GM12878 (cell line): Measurements from ENCODE around the gene LRRC3.

Experiments
- ATF2 ChIP-seq: IDR thresholded peaks from 2 replicates; pipeline ENCODE4 v1.6.1; 2012; ENCODE audit warnings: low read length, inconsistent platforms
- E2F4 ChIP-seq: IDR thresholded peaks from 2 replicates; pipeline ENCODE4 v1.6.1; 2012; ENCODE audit warnings: low read depth, low read length, improper control_type of control experiment
- EZH2 ChIP-seq: IDR thresholded peaks from 2 replicates; pipeline ENCODE4 v1.6.1; 2012; ENCODE audit warnings: low read depth, mild to moderate bottlenecking, control low read depth, inconsistent platforms, low read length, borderline replicate concordance; ENCODE audit not compliant: control insufficient read depth
- GABPA ChIP-seq: IDR thresholded peaks from 2 replicates; pipeline ENCODE4 v1.6.1; 2014; ENCODE audit warnings: antibody characterized with exemption, low read depth, mild to moderate bottlenecking, inconsistent platforms
- POLR2A ChIP-seq: IDR thresholded peaks from 2 replicates; pipeline ENCODE4 v1.6.1; 2011; ENCODE audit warnings: low read depth, mild to moderate bottlenecking, low read length
- RAD21 ChIP-seq: IDR thresholded peaks from 2 replicates; pipeline ENCODE4 v1.6.1; 2011; ENCODE audit warnings: mild to moderate bottlenecking, low read depth, low read length, moderate library complexity; ENCODE audit not compliant: insufficient read depth
- SP1 ChIP-seq: IDR thresholded peaks from one replicate; pipeline ENCODE4 v1.6.1; 2011; ENCODE audit warnings: low read depth, low read length
- SUZ12 ChIP-seq: fragments of 200-600 bp; sonication (generic); IDR thresholded peaks from one replicate; pipeline ENCODE4 v1.6.1; 2018; ENCODE audit warnings: antibody characterized with exemption, mild to moderate bottlenecking; ENCODE audit not compliant: unreplicated experiment
- TBL1XR1 ChIP-seq: IDR thresholded peaks from 2 replicates; pipeline ENCODE4 v1.6.1; 2012; ENCODE audit warnings: low read depth, low read length, improper control_type of control experiment
- ZBTB33 ChIP-seq: fragments of 450-650 bp; IDR thresholded peaks from 2 replicates; pipeline ENCODE4 v1.6.1; 2017; ENCODE audit warnings: mild to moderate bottlenecking
- TF ChIP-seq, protein P1 (sequence below), 3 experiments: IDR thresholded peaks in 2 of 3; conservative IDR thresholded peaks in 1 of 3; 2 replicates each; pipeline ENCODE4 v1.5.1; 2011; ENCODE audit warnings: low read depth in 3 of 3, low read length in 3 of 3, mild to moderate bottlenecking in 3 of 3, control low read depth in 2 of 3, moderate library complexity in 2 of 3, inconsistent platforms in 1 of 3, mixed read lengths in 1 of 3; ENCODE audit not compliant: control insufficient read depth in 2 of 3, insufficient read depth in 1 of 3; ENCODE audit errors: extremely low read depth in 1 of 3
- TF ChIP-seq, protein P2 (sequence below): IDR thresholded peaks from 2 replicates; pipeline ENCODE4 v1.6.1; 2012; ENCODE audit warnings: low read depth, low read length, improper control_type of control experiment
- TF ChIP-seq, protein P3 (sequence below): IDR thresholded peaks from 2 replicates; pipeline ENCODE4 v1.6.1; 2011; ENCODE audit warnings: borderline replicate concordance, low read depth, mild to moderate bottlenecking, moderate library complexity, mixed read lengths, low read length; ENCODE audit not compliant: insufficient read depth; ENCODE audit errors: extremely low read length

DNA sequence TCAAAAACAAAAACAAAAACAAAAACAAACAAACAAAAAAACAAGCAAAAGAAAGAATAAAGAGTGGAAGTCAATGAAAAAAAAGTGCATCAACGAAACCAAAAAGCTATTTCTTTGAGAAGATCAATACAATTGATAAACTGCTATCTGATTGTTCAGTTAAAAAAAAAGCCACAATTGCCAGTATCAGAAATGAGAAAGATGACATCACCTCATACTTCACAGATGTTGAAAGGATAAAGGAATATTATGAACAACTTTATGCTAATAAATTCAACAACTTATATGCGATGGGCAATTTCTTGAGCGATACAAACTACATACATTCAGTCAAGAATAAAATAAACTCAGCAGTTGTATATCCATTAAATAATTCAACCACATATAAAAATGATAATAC is 2.2 kb upstream of the LRRC3 start:
- no peak for TF ChIP-seq ATF2
- TF ChIP-seq SP1: no peak
- TF ChIP-seq GABPA: no peak
- TF ChIP-seq POLR2A: no peak
- no peak for TF ChIP-seq EZH2
- TF ChIP-seq RAD21: no peak
- TF ChIP-seq E2F4: no peak
- TF ChIP-seq, protein P1, sequence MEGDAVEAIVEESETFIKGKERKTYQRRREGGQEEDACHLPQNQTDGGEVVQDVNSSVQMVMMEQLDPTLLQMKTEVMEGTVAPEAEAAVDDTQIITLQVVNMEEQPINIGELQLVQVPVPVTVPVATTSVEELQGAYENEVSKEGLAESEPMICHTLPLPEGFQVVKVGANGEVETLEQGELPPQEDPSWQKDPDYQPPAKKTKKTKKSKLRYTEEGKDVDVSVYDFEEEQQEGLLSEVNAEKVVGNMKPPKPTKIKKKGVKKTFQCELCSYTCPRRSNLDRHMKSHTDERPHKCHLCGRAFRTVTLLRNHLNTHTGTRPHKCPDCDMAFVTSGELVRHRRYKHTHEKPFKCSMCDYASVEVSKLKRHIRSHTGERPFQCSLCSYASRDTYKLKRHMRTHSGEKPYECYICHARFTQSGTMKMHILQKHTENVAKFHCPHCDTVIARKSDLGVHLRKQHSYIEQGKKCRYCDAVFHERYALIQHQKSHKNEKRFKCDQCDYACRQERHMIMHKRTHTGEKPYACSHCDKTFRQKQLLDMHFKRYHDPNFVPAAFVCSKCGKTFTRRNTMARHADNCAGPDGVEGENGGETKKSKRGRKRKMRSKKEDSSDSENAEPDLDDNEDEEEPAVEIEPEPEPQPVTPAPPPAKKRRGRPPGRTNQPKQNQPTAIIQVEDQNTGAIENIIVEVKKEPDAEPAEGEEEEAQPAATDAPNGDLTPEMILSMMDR (IDR thresholded peaks at IDR 0.05 in 2 of 3, conservative IDR thresholded peaks at IDR 0.05 in 1 of 3; ENCODE audit: control insufficient read depth in 2 of 3, extremely low read depth in 1 of 3, insufficient read depth in 1 of 3, low read depth in 3 of 3, low read length in 3 of 3): no peak
- no peak for TF ChIP-seq TBL1XR1
- no peak for TF ChIP-seq SUZ12
- no peak for TF ChIP-seq ZBTB33
- TF ChIP-seq, protein P2, sequence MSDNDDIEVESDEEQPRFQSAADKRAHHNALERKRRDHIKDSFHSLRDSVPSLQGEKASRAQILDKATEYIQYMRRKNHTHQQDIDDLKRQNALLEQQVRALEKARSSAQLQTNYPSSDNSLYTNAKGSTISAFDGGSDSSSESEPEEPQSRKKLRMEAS: no peak
- TF ChIP-seq, protein P3, sequence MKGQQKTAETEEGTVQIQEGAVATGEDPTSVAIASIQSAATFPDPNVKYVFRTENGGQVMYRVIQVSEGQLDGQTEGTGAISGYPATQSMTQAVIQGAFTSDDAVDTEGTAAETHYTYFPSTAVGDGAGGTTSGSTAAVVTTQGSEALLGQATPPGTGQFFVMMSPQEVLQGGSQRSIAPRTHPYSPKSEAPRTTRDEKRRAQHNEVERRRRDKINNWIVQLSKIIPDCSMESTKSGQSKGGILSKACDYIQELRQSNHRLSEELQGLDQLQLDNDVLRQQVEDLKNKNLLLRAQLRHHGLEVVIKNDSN: no peak
